Measurements from ENCODE around the gene EEIG2.

EEIG2 gene

GRCh38 chr1:108574008-108574407 lies 14.1 kb downstream of the EEIG2 start:
- CTCF ChIA-PET: no interaction called here
- DNase-seq (ENCODE audit: extremely low spot score): no peak
- no peak for TF ChIP-seq CTCF (IDR thresholded peaks at IDR 0.05; ENCODE audit: control extremely low read depth, extremely low read depth, low read depth, missing control alignments)
- POLR2A ChIA-PET: no interaction called here

- no peak for DNase-seq (ENCODE audit: extremely low spot score)
- ChIA-PET POLR2A (no interaction called here), CTCF (interaction anchor here (1.4 to 2.1 kb wide), 4 partner anchors 11 to 16 kb away, joined by 4 to 8 read pairs (median 5); no protein-coding TSS in a partner anchor)
- TF ChIP-seq CTCF (IDR thresholded peaks at IDR 0.05; ENCODE audit: control extremely low read depth, extremely low read depth, low read depth, missing control alignments): no peak
These were observed 15.5 kb downstream of the EEIG2 start for GRCh38 chr1:108575375-108575774.

GRCh38 chr1:108583757-108584427 lies 24.0 kb downstream of the EEIG2 start:
- CTCF ChIA-PET: interaction anchor here (4.4 kb wide), 1 partner anchor 23 kb away, joined by 24 read pairs; the partner anchor contains the start of gene EEIG2
- DNase-seq (ENCODE audit: extremely low spot score): no peak
- POLR2A ChIA-PET: no interaction called here

DNA sequence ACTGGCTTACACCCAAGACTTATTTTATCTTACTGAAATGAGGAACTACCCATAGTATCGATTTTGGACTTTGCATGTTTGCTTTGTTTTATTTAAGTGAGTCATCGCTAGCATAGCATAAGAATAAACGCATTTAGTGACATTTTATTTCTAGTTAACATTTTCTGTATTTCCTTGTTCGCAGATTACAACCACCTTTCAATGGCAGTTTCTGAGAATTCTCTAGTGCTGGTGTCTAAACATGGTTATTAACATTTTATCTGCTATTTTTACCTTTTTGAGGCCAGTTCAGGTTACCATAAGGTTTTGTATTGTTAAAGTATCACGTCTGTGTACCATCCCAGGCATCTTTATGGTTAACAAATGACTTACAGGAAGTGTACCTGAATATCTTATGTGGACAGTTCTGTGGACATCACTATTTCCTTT lies 24.5 kb downstream of the EEIG2 start:
- ChIA-PET CTCF (interaction anchor here (1.5 to 4.4 kb wide), 2 partner anchors 14 to 24 kb away, joined by 6 to 24 read pairs; partner anchors contain the start of gene EEIG2), POLR2A (no interaction called here)
- no peak for TF ChIP-seq CTCF (IDR thresholded peaks at IDR 0.05; ENCODE audit: control extremely low read depth, extremely low read depth, low read depth, missing control alignments)
- no peak for DNase-seq (ENCODE audit: extremely low spot score)

More at GRCh38 chr1:108583757-108584427, 24.0 kb downstream of the EEIG2 start:
- TF ChIP-seq CTCF (IDR thresholded peaks at IDR 0.05; ENCODE audit: control extremely low read depth, extremely low read depth, low read depth, missing control alignments): no peak

DNA sequence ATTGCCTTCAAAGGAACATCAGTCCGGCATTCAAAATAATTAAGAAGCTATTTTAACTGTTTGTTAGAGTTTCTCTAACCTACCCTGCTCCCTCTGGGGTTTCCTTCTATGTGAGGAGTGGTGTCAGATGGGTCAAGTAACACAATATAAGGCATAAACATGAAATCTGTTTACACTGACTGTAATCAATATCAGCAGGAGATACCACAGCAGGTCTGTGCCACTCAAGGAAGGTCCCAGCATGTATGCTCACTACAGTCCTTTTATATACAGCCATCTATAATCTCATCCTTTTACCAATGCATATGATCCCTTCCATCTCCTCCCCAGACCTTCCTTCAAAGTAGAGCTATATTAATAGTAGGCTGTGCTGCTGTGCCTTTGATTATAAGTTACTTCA lies 25.4 kb downstream of the EEIG2 start:
- CTCF ChIA-PET: interaction anchor here (1.0 to 4.4 kb wide), 5 partner anchors 10 to 25 kb away, joined by 3 to 24 read pairs (median 5); partner anchors contain the start of gene EEIG2
- no peak for DNase-seq (ENCODE audit: extremely low spot score)

GRCh38 chr1:108590441-108590840 lies 30.5 kb downstream of the EEIG2 start:
- no peak for TF ChIP-seq CTCF (IDR thresholded peaks at IDR 0.05; ENCODE audit: control extremely low read depth, extremely low read depth, low read depth, missing control alignments)
- CTCF ChIA-PET: interaction anchor here (1.1 to 2.1 kb wide), 3 partner anchors 21 to 32 kb away, joined by 3 to 12 read pairs (median 3); partner anchors contain the start of gene EEIG2
- DNase-seq (ENCODE audit: extremely low spot score): no peak
- POLR2A ChIA-PET: no interaction called here

More for the DNA sequence above, 25.4 kb downstream of the EEIG2 start:
- no peak for TF ChIP-seq CTCF (IDR thresholded peaks at IDR 0.05; ENCODE audit: control extremely low read depth, extremely low read depth, low read depth, missing control alignments)
- POLR2A ChIA-PET: no interaction called here

Data from GM10248 (cell line).